Measurements from ENCODE around the gene CDCP1.

DNA sequence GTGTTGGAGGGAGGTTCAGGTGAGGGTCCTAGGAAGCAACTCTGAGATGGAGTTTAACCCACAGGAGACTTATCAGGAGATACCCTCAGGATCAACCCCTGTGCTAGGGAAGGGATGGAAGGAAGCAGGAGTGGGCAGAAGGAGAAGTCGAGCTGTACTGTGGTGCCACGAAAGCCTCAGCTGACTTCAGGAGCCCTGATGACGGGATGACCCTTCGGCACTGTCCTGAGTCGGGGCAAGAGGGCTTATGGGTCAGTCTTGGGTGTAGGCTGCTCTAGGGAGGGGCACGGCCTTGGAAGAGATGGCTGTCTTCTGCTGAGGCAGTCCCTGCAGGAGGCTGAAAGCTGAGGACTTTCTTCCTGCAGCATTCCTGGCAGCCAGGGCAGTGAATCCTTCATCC, 112.4 kb downstream of the CDCP1 start:
- no peak for TF ChIP-seq EZH2 (IDR thresholded peaks at IDR 0.05)
- TF ChIP-seq POLR2AphosphoS5 (IDR thresholded peaks at IDR 0.05; ENCODE audit: borderline replicate concordance, low read depth, low read length), result no peak
